Brain microvascular endothelial cell (primary cell): ENCODE data around the gene GDF10.

Experiments used
- DNase-seq: peaks from one replicate; pipeline ENCODE4 v3.0.0-alpha.2; 2020
- H3K27ac ChIP-seq: fragments of 250-450 bp; sonication (Bioruptor Pico); 2 replicates; pipeline ENCODE4 v1.5.1; 2020; ENCODE audit warnings: mild to moderate bottlenecking, moderate library complexity
- H3K27me3 ChIP-seq: fragments of 250-450 bp; sonication (Bioruptor Pico); replicated peaks from 2 replicates; pipeline ENCODE4 v1.5.1; 2020; ENCODE audit warnings: mild to moderate bottlenecking
- H3K36me3 ChIP-seq: fragments of 250-450 bp; sonication (Bioruptor Pico); replicated peaks from 2 replicates; pipeline ENCODE4 v1.5.1; 2020; ENCODE audit warnings: mild to moderate bottlenecking
- H3K4me3 ChIP-seq: 2 replicates; pipeline ENCODE4 v1.5.1; 2011; ENCODE audit warnings: low read depth, mild to moderate bottlenecking, control low read depth, low read length, moderate library complexity
- in situ Hi-C: cut with HindIII; loops from 2 replicates; pipeline ENCODE4 v1.10.0; 2017; ENCODE audit warnings: low sequenced_read_pairs, low pct_ligation_motif_present
- TF ChIP-seq, protein P1 (sequence below): IDR thresholded peaks from 2 replicates; pipeline ENCODE4 v1.5.1; 2011; ENCODE audit warnings: low read depth, mild to moderate bottlenecking, moderate library complexity, low read length, control low read depth, inconsistent platforms; ENCODE audit errors: missing control alignments

Gene GDF10

GRCh38 chr10:47301833-47302232 is 1.8 kb downstream of the GDF10 start:
- H3K27me3 ChIP-seq: peaks cover 21% of the 10 kb centered on the region
- in situ Hi-C loops: loop anchor here (25.0 kb wide), 1 partner anchor 265 kb away; no protein-coding TSS in a partner anchor
- TF ChIP-seq, protein P1, sequence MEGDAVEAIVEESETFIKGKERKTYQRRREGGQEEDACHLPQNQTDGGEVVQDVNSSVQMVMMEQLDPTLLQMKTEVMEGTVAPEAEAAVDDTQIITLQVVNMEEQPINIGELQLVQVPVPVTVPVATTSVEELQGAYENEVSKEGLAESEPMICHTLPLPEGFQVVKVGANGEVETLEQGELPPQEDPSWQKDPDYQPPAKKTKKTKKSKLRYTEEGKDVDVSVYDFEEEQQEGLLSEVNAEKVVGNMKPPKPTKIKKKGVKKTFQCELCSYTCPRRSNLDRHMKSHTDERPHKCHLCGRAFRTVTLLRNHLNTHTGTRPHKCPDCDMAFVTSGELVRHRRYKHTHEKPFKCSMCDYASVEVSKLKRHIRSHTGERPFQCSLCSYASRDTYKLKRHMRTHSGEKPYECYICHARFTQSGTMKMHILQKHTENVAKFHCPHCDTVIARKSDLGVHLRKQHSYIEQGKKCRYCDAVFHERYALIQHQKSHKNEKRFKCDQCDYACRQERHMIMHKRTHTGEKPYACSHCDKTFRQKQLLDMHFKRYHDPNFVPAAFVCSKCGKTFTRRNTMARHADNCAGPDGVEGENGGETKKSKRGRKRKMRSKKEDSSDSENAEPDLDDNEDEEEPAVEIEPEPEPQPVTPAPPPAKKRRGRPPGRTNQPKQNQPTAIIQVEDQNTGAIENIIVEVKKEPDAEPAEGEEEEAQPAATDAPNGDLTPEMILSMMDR: no peak
- H3K27ac ChIP-seq: no peak overlapping the region
- no peaks in the 10 kb centered on the region for H3K36me3 ChIP-seq
- no peak for DNase-seq
- no peak overlapping the region for H3K4me3 ChIP-seq

- no peak for DNase-seq
- in situ Hi-C loops: loop anchor here (25.0 kb wide), 1 partner anchor 266 kb away; no protein-coding TSS in a partner anchor
- Histone ChIP-seq H3K27ac (no peak overlapping the region), H3K27me3 (peaks cover 11% of the 10 kb centered on the region), H3K4me3 (no peak overlapping the region), H3K36me3 (no peaks in the 10 kb centered on the region)
- TF ChIP-seq, protein P1: no peak
These were observed 3.1 kb downstream of the GDF10 start for GRCh38 chr10:47303105-47303504.

- in situ Hi-C loops: loop anchor here (25.0 kb wide), 1 partner anchor 267 kb away; no protein-coding TSS in a partner anchor
- DNase-seq: no peak
- TF ChIP-seq, protein P1: no peak
- Histone ChIP-seq H3K36me3 (no peaks in the 10 kb centered on the region), H3K4me3 (no peak overlapping the region), H3K27me3 (peaks cover 11% of the 10 kb centered on the region), H3K27ac (no peak overlapping the region)
These were observed 3.9 kb downstream of the GDF10 start for GRCh38 chr10:47303866-47304265.

GRCh38 chr10:47305566-47305965 is 5.6 kb downstream of the GDF10 start:
- H3K27me3 ChIP-seq: peaks cover 3% of the 10 kb centered on the region
- no peak for DNase-seq
- no peaks in the 10 kb centered on the region for H3K36me3 ChIP-seq
- H3K27ac ChIP-seq: no peak overlapping the region
- TF ChIP-seq, protein P1: no peak
- in situ Hi-C loops: loop anchor here (25.0 kb wide), 1 partner anchor 268 kb away; no protein-coding TSS in a partner anchor
- H3K4me3 ChIP-seq: no peak overlapping the region

- H3K27ac ChIP-seq: no peak overlapping the region
- H3K27me3 ChIP-seq: no peaks in the 10 kb centered on the region
- DNase-seq: no peak
- TF ChIP-seq, protein P1: no peak
- no peak overlapping the region for H3K4me3 ChIP-seq
- H3K36me3 ChIP-seq: no peaks in the 10 kb centered on the region
- in situ Hi-C loops: loop anchor here (25.0 kb wide), 1 partner anchor 269 kb away; no protein-coding TSS in a partner anchor
These were observed 6.6 kb downstream of the GDF10 start for GRCh38 chr10:47306387-47307210.

GRCh38 chr10:47307381-47307780 is 7.4 kb downstream of the GDF10 start:
- in situ Hi-C loops: loop anchor here (25.0 kb wide), 1 partner anchor 270 kb away; no protein-coding TSS in a partner anchor
- H3K4me3 ChIP-seq: no peak overlapping the region
- H3K27ac ChIP-seq: no peak overlapping the region
- no peaks in the 10 kb centered on the region for H3K36me3 ChIP-seq
- TF ChIP-seq, protein P1: no peak
- no peaks in the 10 kb centered on the region for H3K27me3 ChIP-seq
- no peak for DNase-seq
